HG03064 (cell line): ENCODE data around the gene SYTL3.
"Not testable (repeated sequence)": the region's sequence is repeated elsewhere in the genome, so short reads cannot be mapped to it uniquely, and the experiment has no call there.

ENCODE experiments used
- ATAC-seq: cut with Tn5 transposase; IDR thresholded peaks from one replicate; pipeline ENCODE4 v1.9.1; 2021; ENCODE audit warnings: low read depth; ENCODE audit not compliant: unreplicated experiment

The SYTL3 gene

DNA sequence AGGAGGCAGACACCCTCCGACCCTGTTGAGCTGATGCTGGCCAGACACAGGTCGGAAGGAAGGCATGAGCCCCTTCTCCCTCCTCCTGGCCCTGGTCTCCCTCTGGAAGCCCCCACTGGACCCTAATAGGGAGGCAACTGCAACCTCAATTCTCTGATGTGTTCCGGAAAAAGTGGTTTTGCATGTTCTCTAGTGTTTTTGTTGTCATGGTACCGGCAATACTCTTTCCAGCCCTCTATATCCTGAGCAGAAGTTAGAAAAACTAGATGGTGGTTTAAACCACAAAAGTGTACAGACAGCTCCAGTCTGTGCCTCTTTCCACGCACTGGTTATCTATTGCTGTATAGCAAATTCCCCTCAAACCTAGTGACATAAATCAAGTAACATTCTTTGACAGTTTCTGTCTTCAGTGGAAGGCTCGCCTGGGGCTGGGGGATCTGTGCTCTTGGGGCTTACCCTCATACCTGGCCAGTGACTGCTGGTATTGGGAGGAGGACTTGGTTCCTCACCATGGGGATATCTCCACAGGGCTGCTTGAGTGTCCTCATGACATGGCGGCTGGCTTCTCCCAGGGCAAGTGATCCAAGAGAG lies 37.0 kb downstream of the SYTL3 start:
- ATAC-seq, result peak; percentile 67

DNA sequence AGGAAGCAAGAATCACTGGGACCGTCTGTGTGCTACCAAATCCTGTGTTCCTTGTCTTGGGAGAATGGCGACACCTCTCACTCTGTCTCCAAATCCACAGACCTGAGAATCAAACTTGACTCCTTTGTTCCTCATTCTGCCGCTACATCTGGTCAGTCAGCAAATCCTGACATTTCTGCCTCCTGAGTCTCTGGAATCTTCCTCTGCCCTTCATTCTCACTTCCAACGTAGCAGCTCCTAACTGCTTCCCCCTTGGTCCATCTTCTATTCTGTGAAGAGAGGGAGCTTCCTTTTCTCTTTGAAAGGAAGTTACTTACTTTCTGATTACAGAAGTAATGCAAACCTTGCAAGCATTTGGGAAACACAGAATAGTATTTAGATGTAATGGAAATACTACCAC lies 37.7 kb downstream of the SYTL3 start:
- ATAC-seq, result no peak

DNA sequence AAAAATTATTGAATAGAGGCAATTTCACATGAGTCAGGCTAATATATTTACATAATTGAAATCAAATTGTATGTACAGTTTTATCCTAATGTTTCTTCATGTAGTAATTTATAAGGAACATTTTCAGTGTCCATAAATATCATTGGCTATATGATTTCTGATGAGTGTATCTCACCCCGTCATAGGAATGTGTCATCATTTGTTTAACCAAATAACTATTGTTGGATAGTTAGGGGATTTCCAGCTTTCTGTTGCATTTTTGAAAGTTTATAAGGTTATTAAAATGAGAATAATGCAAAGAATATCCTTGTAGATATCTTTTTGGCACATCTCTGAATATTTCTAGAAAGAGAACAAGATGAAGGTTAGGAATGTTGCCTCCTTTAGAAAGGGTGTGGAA lies 39.0 kb downstream of the SYTL3 start:
- no peak for ATAC-seq

DNA sequence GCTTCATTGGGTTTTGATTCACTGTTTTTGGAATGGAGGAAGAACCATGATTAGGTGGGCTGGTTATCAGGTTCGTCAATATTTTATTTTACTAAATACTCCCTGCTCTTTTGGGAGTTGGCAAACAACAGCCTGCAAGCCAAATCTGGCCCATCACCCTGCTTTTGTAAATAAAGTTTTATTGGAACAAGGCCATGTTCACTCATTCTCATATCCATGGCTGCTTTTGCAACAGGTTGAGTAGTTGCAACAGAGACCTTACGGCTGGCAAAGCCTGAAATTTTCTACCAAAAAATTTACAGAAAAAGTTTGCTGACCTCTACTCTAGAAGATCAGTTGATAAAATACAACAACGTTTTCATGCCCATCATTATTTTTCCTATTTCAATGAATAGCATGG lies 45.1 kb downstream of the SYTL3 start:
- ATAC-seq, result no peak

DNA sequence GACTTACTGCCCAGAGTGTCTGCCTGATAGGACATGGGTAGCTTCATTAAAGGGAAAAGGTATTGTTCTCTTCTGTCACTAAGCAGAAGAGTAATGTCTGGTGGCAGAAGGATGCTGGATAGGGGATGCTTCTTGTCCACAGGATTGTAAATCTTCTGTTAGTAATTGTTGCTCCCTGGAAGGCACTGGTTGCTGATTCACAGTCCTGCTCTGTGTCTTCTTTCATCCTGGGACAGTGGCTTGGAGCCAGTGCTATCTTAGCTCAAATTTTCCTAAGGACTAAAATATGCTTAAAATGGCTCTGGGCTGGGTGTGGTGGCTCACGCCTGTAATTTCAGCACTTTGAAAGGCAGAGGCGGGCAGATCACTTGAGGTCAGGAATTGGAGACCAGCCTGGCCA lies 48.0 kb downstream of the SYTL3 start:
- no peak for ATAC-seq

DNA sequence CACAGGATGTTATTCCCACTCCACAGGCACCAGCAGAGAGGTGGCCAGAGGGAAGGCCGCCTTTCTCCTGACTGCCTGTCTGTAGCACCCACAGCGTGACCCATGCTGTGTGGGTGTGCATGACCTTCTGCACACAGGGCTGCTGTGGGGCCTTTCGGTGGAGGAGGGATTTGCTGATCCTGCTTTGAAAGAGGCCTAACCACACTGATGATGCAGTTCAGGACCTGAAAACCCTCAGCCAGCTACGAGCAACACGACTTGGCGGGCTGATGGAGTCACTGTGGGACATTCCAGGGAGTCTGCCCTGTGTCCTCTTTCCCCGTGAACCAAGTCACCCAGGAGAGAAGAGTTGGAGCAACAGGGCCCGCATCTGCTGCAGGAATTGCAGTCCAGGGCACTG lies 49.1 kb downstream of the SYTL3 start:
- no peak for ATAC-seq

DNA sequence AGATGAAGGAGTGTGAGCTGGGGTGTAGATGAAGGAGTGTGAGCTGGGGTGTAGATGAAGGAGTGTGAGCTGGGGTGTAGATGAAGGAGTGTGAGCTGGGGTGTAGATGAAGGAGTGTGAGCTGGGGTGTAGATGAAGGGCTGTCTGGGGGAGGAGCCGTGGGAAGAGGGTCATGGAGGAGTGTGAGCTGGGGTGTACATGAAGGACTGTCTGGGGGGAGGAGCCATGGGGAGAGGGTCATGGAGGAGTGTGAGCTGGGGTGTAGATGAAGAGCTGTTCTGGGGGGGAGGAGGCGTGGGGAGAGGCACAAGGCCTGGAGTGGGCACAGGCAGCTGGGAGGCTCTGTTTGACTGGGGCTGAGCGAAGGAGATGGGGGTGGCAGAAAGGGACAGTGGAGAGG lies 51.4 kb downstream of the SYTL3 start:
- ATAC-seq, result not testable (repeated sequence)

DNA sequence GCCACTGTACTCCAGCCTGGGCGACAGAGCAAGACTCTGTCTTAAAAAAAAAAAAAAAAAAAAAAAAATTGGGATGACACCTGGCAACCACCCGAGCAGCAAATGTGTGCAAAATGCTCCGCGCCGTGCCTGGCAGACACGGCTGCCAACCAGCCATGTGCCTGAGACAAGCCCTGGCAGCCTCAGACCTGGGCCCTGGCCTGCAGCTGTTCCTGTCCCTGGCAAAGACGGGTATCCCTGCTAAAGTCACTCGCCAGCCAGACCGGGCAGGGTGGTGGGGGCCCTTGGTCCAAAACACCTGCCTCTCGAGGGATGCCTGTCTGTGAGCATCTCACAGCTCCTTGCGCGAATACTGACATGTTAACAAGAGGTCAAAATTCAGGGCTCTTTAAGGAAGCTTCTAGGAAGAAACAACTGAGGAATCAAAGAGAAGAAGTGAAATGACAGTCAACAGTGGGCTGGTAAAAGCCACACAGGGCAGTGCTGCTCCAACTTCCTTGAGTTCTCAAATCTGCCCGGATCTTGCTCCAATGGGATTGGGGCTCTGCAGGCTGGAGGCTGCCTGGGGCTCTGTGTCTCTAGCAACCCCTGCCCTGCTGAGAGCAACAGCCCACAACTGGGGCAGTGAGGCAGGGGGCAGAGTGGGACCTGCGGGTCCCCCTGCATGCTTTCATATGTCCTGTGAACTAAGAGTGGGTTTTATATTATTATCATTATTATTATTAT lies 53.4 kb downstream of the SYTL3 start:
- ATAC-seq, result no peak

DNA sequence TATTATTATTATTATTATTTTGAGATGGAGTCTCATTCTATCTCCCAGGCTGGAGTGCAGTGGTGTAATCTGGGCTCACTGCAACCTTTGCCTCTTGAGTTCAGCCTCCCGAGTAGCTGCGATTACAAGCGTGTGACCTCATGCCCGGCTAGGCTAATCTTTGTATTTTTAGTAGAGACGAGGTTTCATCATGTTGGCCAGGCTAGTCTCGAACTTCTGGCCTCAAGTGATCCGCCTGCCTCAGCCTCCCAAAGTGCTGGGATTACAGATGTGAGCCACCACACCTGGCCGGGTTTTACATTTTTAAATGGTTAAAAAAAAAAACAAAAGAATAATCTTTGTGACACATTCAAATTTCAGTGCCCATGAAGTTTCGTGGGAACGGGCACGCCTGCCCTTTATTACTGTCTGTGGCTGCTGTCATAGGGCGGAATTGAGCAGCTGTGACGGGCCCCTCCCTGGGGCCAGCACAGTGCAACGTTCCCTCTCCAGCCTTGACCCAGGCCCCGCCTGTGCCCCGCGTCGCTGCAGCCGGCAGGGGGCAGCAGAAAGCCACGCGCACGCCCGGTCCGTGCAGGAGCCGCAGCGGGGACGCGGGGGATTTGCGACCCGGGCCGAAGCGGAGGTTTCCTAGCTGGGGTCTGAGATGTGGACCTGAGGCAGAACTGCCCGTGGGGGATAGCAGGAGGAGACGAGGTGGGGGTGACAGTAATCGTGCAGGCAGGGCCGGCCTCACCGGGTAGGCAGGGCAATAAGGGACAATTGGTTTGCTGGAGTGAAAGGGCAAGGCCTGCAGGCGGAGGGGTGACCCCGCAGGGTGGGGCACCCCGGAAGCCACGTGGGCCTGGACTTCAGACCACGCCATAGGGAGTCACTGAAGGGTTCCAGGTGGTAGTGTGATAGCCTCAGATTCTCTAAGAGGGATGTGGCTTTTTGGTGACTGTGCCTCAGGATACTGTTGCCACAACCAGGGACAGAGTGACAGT lies 54.3 kb downstream of the SYTL3 start:
- peak; percentile 91 for ATAC-seq

DNA sequence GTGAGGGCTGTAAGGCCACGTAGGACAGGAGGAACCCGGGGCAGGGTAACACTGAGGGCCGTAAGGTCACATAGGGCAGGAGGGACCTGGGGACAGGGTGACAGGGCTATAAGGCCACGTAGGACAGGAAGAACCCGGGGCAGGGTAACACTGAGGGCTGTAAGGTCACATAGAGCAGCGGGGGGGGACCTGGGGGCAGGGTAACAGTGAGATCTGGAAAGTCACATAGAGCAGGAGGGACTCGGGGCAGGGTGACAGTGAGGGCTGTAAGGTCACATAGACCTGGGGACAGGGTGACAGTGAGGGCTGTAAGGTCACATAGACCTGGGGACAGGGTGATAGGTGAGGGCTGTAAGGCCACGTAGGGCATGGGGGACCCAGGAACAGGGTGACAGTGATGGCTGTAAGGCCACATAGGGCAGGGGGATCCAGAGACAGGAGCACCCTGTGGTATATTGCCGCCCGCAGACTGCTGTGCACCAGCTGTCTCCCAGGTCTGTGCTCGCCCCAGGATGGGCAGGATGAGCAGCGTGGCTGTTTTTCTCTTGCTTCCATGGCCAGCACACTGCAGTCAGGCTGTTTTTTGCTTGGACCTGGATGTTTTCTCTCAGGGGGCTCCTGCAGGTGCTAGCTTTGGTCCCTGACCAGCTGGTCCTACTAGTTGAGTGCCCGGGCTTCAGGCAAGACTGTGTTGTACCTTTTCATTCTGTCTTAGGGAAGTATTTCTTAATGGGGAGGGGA lies 55.7 kb downstream of the SYTL3 start:
- ATAC-seq, result no peak

DNA sequence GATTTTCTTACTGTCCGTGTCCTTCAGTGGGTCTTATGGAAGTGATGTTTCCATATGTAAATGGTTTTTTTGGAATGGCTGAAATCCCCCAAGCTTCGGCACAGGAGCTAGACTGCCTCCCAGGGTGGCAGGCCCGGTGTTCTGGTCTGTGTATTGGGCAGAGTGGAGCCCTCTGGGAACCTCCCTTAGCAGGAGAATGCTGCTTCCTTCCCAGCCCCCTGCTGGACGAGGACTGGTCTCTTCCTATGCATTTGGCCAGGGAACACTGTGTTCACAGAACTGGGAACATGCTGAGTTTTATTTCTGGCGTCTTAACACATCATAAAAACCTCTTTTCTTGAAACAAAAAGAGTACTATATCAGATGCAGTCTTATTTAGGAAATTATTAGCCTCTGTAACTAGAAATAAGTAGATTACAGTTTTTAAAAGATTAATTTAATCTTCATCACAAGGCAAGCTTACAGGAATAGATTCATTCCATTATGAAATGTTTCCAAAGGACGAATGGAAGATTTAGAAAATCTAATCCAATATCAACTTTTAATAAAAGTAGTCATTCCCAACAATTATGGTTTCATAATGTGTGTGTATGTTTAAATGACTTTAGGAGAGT lies 56.6 kb downstream of the SYTL3 start:
- ATAC-seq, result no peak

DNA sequence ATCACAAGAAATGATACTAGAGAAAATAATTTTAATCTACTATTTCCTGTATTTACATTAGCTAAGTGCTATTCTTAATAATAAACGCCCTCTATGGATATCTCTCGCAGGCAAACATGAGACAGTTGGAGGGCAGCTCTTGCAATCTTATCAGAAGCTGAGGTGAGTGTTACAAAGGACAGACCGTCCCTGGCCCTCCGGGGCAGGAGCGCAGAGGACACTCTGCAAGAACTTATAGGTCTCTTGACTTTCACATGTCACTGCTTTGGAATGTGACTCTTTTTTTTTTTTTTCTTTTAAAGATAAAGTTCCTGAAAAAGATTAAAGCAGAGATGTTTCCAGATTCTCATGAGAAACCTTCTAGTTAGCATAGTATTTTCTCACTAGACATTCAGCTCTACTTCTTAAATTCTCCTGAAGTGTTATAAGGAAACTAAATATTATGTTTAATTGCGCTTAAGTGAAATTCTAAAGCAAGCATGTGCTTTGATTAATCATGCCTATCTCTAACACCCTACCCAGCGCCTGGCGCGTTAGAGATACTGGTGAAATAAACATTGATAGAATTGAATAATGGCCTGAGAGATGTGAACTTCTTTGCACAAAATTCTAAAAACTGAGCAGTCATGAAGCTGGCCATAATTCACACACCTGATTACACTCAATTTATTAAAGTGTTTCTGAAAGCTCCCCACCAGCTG lies 57.4 kb downstream of the SYTL3 start:
- ATAC-seq, result no peak

DNA sequence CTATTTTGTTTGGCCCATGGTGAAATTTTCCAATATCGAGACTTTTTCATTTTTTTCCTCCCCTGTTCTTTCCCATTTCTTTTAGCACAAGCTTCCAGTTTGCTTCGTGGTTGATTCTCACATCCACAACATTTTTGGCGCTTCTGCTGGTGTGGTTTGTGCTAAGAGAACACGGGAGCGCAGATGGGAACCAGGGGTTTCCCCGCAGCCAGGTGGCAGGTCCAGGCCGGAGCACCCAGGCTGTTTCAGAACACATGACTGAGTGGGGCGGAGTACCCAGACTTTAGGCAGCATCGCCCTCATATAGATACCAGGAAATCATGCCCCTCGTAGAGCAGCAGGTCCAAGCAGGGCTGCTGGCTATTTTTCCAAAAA lies 58.0 kb downstream of the SYTL3 start:
- no peak for ATAC-seq

DNA sequence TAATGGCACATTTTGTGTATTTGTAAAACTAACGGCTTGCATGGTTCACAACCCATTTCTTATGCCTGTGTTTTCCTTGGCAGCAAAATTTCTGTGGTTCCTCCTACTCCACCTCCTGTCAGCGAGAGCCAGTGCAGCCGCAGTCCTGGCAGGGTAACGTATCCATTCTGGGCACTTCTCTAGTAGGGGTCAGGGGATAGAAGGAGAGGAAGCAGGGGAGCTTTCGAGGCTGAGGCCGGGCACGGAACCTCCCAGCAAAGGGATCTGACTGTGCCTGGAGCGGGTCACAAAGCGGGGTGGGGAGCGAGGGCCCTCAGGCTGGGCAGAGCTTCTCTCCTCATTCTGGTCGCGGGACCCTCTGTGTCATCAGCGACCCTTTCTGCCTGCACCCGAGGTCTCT lies 58.4 kb downstream of the SYTL3 start:
- ATAC-seq, result no peak

DNA sequence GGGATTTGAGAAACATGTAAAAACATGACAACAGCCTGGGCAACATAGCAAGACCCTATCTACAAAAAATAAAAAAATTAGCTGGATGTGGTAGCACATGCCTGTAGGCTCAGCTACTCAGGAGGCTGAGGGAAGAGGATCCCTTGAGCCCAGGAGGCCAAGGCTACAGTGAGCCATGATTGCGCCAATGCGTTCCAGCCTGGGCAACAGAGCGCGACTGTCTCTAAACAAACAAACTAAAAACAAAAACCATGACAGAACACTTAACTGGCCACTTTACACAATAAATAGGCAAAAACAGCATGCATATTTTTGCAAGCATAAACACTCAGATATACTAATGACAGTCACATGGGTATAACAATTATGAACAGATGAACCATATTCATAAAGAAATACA lies 60.0 kb downstream of the SYTL3 start:
- no peak for ATAC-seq

DNA sequence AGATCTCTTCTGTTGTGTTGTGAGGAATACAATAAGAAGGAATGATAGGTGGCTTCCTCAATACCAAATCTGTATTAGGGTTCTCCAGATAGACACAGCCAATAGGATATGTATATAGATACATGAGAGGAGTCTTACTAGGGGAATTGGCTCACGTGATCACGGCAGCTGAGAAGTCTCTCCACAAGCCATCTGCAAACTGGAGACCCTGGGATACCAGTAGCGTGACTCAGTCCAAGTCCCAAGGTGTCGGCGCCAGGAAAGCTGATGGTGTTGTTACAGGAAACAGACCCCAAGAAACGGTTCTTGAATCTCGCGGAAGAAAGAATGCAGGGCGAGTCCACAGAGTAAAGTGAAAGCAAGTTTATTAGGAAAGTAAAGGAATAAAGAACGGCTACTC lies 61.4 kb downstream of the SYTL3 start:
- no peak for ATAC-seq

DNA sequence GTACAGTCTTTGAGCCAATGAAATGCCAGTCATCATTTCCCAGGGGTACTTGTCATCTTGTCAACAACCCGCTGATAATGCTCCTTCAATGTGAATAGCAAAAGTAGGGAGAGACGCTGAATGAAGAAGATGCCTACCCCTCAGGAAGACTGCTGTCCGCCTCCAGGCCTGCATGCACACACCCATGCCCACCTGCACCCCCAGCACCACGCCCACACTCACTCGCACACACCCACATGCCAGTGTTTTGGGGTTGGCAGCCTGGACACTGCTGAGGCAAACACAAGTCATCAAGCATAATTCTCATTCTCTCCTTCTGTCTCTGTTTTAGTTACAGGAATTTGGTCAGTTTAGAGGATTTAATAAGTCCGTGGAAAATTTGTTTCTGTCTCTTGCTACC lies 63.6 kb downstream of the SYTL3 start:
- no peak for ATAC-seq

DNA sequence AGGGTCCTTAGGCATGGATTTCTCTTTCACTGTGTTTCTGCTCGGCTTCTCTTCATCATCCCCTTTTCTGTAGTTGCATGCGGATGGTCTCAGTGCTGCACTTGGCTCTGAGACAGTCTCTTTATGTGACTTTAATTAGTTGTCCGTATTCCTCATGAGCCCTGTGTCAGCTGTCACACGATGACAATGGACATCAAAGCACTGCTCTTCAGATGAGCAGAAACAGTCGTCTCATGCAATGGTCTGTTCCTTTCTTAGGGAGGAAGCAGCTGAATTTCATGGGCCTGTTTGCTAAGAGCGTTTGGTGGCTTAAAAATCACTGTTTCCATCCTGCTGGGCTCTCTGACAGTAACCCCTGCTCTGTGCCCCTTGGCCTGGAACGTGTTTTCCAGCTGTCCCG lies 64.9 kb downstream of the SYTL3 start:
- no peak for ATAC-seq

DNA sequence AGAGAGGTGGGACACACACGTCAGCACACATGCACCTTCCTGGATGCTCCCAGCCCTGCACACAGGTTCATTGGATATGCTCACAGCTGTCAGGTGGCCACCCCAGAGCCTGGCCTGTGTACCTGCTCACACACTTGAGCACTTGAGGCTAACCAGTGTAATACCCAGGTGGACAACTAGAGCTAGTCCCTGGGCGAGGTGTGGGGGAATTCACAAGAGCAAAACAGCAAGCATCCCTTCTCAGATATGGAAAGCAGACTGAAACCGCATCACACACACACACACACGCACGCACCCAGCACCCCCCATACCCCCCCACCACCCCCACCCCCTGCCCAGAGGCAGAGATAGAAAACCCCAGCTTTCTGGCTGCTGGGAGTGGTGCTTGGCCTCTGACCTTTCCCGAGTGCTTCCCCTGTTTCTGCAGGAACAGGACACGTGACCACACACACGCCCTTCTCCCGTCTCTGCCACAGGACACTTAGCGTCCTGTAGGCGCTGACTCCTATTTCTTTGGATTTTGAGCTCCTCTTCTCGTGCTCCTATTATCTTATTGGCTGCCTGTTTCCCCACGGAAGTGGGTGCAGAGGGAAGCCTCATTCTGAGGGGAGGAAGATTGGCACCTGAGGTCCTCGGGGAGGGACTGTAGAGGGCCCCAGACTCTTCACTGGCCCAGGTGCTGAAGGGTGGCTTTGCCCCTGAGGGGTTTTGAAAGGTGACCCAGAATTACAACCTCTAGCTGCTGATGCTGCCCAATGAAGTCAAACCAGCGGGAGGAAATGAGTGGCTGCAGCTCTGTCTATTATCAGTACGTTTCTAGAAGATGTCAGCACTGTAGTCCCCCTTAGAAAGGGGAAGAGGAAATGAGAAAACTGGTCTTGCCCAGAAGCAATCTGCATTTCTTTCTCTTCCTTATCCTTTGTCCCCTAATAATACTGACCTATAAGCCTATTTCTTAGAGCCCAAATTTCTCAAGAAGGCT lies 65.8 kb downstream of the SYTL3 start:
- ATAC-seq, result peak; percentile 64
